Measurements from ENCODE around the gene MRPS11.
"Not testable (repeated sequence)": the region's sequence is repeated elsewhere in the genome, so short reads cannot be mapped to it uniquely, and the experiment has no call there.

GRCh38 chr15:88468721-88469120, 1.2 kb downstream of the MRPS11 start:
- not testable (repeated sequence) for TF ChIP-seq EZH2phosphoT487 (IDR thresholded peaks at IDR 0.05; ENCODE audit: insufficient read depth, low read depth); EZH2 (IDR thresholded peaks at IDR 0.05; ENCODE audit: insufficient read depth, poor library complexity, severe bottlenecking)
